HL-60 (cell line): ENCODE measurements around the gene OR52E2.

Experiments
- CTCF ChIP-seq: IDR thresholded peaks from one replicate; pipeline ENCODE4 v1.5.1; 2011; ENCODE audit warnings: low read length, control low read depth, inconsistent platforms; ENCODE audit not compliant: insufficient read depth
- POLR2AphosphoS5 ChIP-seq: IDR thresholded peaks from 2 replicates; pipeline ENCODE4 v1.6.1; 2012; ENCODE audit warnings: low read depth

DNA sequence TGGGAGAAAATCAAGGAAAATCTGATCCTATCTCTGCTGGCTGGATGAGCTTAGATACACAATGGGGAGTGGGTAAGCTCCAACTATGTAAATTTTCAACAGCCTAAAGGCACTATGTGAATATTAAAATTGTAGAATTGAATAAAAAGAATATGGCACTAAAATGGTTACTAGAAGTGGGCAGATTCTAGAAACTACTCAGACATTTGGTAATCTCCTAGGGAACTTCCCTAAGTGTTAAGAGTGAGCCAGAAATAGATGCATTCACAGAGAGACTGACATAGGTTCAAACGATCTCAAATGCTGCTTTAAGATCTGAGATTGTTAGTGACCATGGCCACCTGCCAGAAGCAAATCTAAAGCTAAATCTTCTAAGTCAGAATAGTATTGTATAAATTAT, 5.6 kb upstream of the OR52E2 start:
- TF ChIP-seq CTCF (no peak), POLR2AphosphoS5 (no peak)
